H1 (cell line): ENCODE results near the gene ACY1. TPM values are rescaled to one million over a fixed set of nuclear protein-coding genes. Genes with fewer than 3 reads are reported as not detected.

Experiments used
- BRCA1 ChIP-seq: IDR thresholded peaks from 2 replicates; pipeline ENCODE4 v1.6.1; 2012; ENCODE audit warnings: low read depth, low read length, improper control_type of control experiment
- CHD7 ChIP-seq: fragments of 300-600 bp; sonication (generic); IDR thresholded peaks from 2 replicates; pipeline ENCODE4 v1.7.1; 2012; ENCODE audit warnings: low read length, moderate library complexity, mild to moderate bottlenecking, inconsistent platforms; ENCODE audit not compliant: insufficient replicate concordance
- E2F6 ChIP-seq: IDR thresholded peaks from 2 replicates; pipeline ENCODE4 v1.6.1; 2012; ENCODE audit warnings: inconsistent platforms
- EGR1 ChIP-seq: IDR thresholded peaks from 2 replicates; pipeline ENCODE4 v1.6.1; 2011; ENCODE audit warnings: low read depth, low read length, borderline replicate concordance
- KDM1A ChIP-seq: fragments of 200-600, 300-600 bp; sonication (generic); IDR thresholded peaks from 2 replicates; pipeline ENCODE4 v1.7.1; 2016; ENCODE audit warnings: mild to moderate bottlenecking, low read length, borderline replicate concordance
- SAP30 ChIP-seq: fragments of 300-600 bp; sonication (generic); IDR thresholded peaks from 2 replicates; pipeline ENCODE4 v1.7.1; 2012; ENCODE audit warnings: low read length, moderate library complexity, mild to moderate bottlenecking, inconsistent platforms; ENCODE audit not compliant: insufficient read depth, insufficient replicate concordance
- SIN3A ChIP-seq, 2 experiments: IDR thresholded peaks in 1 of 2; conservative IDR thresholded peaks in 1 of 2; 2 replicates each; pipeline ENCODE4 v1.6.1; 2011 to 2012; ENCODE audit warnings: low read length in 2 of 2, improper control_type of control experiment in 1 of 2, low read depth in 1 of 2, mild to moderate bottlenecking in 1 of 2
- TEAD4 ChIP-seq: IDR thresholded peaks from 2 replicates; pipeline ENCODE4 v1.6.1; 2012; ENCODE audit warnings: low read depth, low read length, inconsistent platforms, mixed read lengths
- ZNF274 ChIP-seq: IDR thresholded peaks from 2 replicates; pipeline ENCODE4 v1.7.0; 2012; ENCODE audit warnings: low read length, borderline replicate concordance; ENCODE audit errors: extremely low read depth
- polyA plus RNA-seq, 7 experiments: library from polyadenylated mRNA; depleted of rRNA in 3 of 7; stranded (reverse) in 5 of 7; unstranded in 2 of 7; fragments of >200 nt in 5 of 7; fragments of 200-250 nt in 2 of 7; gene quantifications; 1 replicate in 5 of 7; 2 replicates in 1 of 7; 4 replicates in 1 of 7; pipeline versions ENCODE4 v1.2.1 to v1.2.3, GENCODE V29; 2011 to 2013; ENCODE audit warnings: missing spikeins in 2 of 7, mixed read lengths in 2 of 7
- total RNA-seq: library from RNA; stranded (reverse); fragmentation: NEBNext Ultra II Directional; extraction: Animal tissue kit (Norgen Biotek cat#: 25700); gene quantifications from 2 replicates; pipeline ENCODE4 v1.2.1, GENCODE V29; 2021

The ACY1 gene
- total and polyA plus RNA-seq, 2 of the 8 experiments (the other 6 are each of a cell fraction or from before 2014, with no cell fraction given): 48.3 to 113 TPM

- TF ChIP-seq CHD7 (no peak), TEAD4 (no peak), EGR1 (no peak), BRCA1 (no peak), SIN3A (conservative IDR thresholded peaks at IDR 0.05 in 1 of 2, IDR thresholded peaks at IDR 0.05 in 1 of 2; ENCODE audit: low read depth in 1 of 2, low read length in 2 of 2) (no peak), E2F6 (no peak), KDM1A (peak; percentile 6; the same call in 1 of the 2 replicates), ZNF274 (no peak), SAP30 (no peak)
Measured at GRCh38 chr3:51975852-51976549, 7.3 kb upstream of the ACY1 start (continued).
